Panc1 (cell line): ENCODE results near the gene CDAN1.

ENCODE experiments used
- CTCF ChIP-seq: fragments of 450-650 bp; IDR thresholded peaks from 2 replicates; pipeline ENCODE4 v1.5.1; 2017; ENCODE audit warnings: mild to moderate bottlenecking
- POLR2AphosphoS5 ChIP-seq: IDR thresholded peaks from 2 replicates; pipeline ENCODE4 v1.6.1; 2012; ENCODE audit warnings: mild to moderate bottlenecking, low read depth, low read length, moderate library complexity
- TCF7L2 ChIP-seq: IDR thresholded peaks from 2 replicates; pipeline ENCODE4 v1.6.1; 2011; ENCODE audit warnings: mild to moderate bottlenecking, low read depth, low read length, inconsistent platforms

- TF ChIP-seq CTCF (no peak), POLR2AphosphoS5 (no peak), TCF7L2 (no peak)
Measured at GRCh38 chr15:42721916-42722315, 15.0 kb downstream of the CDAN1 start.
